ENCODE data around the gene IL19.

The IL19 gene

GRCh38 chr1:206799311-206799710 is 28.7 kb downstream of the IL19 start:
- DNase-seq (ENCODE audit: low read depth), result no peak
- TF ChIP-seq, protein P1, sequence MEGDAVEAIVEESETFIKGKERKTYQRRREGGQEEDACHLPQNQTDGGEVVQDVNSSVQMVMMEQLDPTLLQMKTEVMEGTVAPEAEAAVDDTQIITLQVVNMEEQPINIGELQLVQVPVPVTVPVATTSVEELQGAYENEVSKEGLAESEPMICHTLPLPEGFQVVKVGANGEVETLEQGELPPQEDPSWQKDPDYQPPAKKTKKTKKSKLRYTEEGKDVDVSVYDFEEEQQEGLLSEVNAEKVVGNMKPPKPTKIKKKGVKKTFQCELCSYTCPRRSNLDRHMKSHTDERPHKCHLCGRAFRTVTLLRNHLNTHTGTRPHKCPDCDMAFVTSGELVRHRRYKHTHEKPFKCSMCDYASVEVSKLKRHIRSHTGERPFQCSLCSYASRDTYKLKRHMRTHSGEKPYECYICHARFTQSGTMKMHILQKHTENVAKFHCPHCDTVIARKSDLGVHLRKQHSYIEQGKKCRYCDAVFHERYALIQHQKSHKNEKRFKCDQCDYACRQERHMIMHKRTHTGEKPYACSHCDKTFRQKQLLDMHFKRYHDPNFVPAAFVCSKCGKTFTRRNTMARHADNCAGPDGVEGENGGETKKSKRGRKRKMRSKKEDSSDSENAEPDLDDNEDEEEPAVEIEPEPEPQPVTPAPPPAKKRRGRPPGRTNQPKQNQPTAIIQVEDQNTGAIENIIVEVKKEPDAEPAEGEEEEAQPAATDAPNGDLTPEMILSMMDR (IDR thresholded peaks at IDR 0.05; ENCODE audit: insufficient read depth, low read depth, low read length, missing control alignments), result no peak
- H3K4me3 ChIP-seq (ENCODE audit: low read depth, low read length), result no peak overlapping the region

DNA sequence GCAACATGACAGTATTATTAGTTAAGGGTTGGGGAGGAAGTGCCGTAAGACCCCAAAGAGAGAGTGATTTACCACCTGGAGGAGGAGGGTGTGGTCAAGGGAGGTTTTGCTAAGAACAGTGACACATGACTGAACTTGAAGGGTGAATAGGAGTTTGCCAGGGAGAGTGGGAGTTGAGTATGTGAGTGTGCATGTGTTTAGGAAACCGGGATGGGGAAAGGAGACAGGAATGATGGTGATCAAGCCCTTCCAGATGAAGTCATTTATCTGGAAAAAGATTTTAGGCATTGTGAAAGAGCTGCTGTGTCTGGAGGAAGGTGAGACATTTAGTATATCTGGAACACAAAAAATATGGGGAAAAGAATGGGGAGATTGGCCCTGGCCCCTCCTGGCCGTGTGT is 29.8 kb downstream of the IL19 start:
- H3K4me3 ChIP-seq (ENCODE audit: low read depth, low read length), result no peak overlapping the region
- no peak for DNase-seq (ENCODE audit: low read depth)
- TF ChIP-seq, protein P1 (IDR thresholded peaks at IDR 0.05; ENCODE audit: insufficient read depth, low read depth, low read length, missing control alignments), result no peak

DNA sequence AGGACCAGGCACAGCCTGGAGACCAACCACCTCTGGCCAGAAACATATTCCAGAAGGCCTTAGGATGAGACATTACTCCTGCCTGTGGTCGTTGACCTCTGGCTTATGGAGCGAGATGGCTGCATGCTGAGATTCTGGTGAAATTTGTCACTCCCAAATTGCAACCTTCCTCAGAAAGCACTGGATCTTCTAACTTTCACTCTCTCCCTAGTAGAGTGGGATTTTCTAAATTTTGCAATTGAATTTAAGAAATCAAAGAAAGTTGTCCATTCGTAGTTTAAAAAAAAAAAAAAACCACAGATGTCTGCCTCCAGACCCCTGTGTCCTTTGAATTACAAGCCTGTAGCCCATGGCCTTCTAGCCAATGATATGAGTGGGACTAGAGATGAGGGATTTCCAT is 30.3 kb downstream of the IL19 start:
- no peak for DNase-seq (ENCODE audit: low read depth)
- TF ChIP-seq, protein P1 (IDR thresholded peaks at IDR 0.05; ENCODE audit: insufficient read depth, low read depth, low read length, missing control alignments), result no peak
- H3K4me3 ChIP-seq (ENCODE audit: low read depth, low read length), result no peak overlapping the region

GRCh38 chr1:206801467-206801866 is 30.9 kb downstream of the IL19 start:
- TF ChIP-seq, protein P1 (IDR thresholded peaks at IDR 0.05; ENCODE audit: insufficient read depth, low read depth, low read length, missing control alignments), result no peak
- H3K4me3 ChIP-seq (ENCODE audit: low read depth, low read length), result no peak overlapping the region
- DNase-seq (ENCODE audit: low read depth), result no peak

GRCh38 chr1:206802401-206802800 is 31.8 kb downstream of the IL19 start:
- TF ChIP-seq, protein P1 (IDR thresholded peaks at IDR 0.05; ENCODE audit: insufficient read depth, low read depth, low read length, missing control alignments), result no peak
- no peak overlapping the region for H3K4me3 ChIP-seq (ENCODE audit: low read depth, low read length)
- DNase-seq (ENCODE audit: low read depth), result no peak

DNA sequence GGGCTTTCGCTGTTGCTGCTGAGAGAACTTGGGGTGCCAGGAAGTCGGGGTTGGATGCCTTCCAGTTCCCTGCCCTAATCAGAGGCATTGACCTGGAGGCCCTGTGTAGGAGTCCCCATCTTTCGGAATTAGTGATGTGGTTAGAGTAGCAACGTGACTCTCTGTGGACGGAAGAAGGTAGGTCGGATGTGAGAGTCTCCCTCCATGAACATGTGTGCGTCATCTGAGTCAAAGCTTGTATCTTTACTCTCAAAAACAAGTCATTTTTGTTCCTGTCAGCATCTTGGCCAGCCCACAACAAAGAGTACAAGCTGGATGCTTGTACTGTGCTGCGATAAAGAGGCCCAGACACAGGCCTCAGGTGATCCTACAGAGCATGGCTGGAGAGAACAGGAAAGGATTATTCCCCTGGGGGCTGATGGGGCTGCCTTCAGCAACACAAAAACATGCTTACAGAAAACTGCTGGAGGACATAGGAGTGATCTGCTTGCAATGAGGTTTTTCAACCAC is 32.7 kb downstream of the IL19 start:
- TF ChIP-seq, protein P1 (IDR thresholded peaks at IDR 0.05; ENCODE audit: insufficient read depth, low read depth, low read length, missing control alignments), result no peak
- peak; percentile 97 for DNase-seq (ENCODE audit: low read depth)
- H3K4me3 ChIP-seq (ENCODE audit: low read depth, low read length), result no peak overlapping the region

- H3K4me3 ChIP-seq (ENCODE audit: low read depth, low read length), result no peak overlapping the region
- TF ChIP-seq, protein P1 (IDR thresholded peaks at IDR 0.05; ENCODE audit: insufficient read depth, low read depth, low read length, missing control alignments), result no peak
- no peak for DNase-seq (ENCODE audit: low read depth)
These were observed 33.7 kb downstream of the IL19 start for GRCh38 chr1:206804156-206804737.

Measured in GM12865 (cell line).